ENCODE measurements around the gene SYT1.
"Not testable (repeated sequence)": the region's sequence is repeated elsewhere in the genome, so short reads cannot be mapped to it uniquely, and the experiment has no call there.

The SYT1 gene

DNA sequence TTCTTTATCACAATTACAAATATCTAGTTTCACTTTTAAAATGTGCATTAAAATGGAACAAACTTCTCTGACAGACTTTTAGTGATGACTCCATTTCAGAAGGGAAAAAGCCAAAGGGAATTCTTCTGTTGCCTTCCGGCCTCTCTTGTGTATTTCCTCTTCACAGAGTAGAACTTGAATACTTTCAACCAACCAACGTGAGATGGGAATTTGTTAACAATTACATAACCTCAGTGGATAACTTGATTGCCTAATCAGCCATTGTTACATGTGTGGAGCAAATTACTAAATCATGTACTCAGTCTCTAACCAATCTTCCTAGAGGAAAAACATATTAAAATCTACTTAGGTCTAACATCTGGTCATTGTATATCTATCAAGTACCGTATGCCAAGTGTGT, 291.1 kb downstream of the SYT1 start:
- DNase-seq: no peak

DNA sequence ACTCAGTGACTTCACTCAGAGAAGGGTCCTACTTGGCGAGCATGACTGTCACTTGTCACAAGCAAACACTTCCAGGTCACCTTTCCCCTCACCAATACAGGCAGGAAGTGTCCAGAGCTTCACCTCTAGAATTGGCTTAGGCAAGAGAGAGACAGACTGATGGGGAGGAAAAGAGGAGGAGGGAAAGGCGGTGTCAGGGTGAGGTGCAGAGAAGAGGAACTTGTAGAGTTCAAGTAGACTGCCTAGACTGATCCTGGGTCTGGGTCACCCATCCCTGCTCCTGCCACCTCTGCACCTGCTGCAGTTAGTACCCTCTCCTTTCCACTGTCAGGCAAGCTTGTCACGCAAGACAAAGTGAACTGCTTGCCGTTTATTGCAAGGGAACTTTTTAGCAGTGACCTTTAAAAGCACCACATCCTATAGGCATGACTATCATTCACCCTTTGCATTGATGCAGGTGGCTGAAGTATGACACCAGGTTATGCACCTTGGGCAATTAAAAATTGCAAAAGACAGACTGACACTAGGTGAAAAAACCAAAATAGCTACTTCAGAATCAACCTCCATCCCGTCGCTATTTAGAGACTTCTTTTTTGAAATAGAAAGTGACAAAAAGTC, 292.4 kb downstream of the SYT1 start:
- no peak for DNase-seq

DNA sequence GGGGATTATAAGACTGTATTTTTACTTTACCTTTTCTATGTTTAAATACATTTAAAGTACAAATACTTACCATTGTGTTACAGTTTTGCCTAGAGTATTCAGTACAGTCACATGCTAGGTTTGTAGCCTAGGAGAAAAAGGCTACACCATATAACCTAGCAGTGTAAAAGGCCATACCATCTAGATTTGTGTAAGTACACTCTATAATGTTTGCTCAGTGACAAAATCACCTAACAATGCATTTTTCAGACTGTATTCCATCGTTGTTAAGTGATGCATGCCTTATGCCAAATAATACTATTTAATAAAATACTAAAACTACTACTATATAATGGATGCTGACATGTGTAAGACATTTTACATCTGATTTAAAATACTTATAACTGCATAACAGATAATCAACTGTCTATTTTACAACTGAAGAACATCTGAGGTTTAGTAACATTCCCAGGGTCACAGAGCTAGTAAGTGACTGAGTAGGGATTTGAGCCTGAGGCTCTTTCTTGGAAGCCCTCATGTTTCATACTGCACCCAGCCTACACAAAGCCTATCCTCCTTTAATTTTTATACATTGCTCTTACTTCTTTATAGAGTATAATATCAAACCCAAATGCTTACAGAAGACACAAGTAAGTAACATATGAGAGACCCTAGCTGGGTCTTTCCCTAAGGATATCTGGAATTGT, 296.8 kb downstream of the SYT1 start:
- DNase-seq: no peak

DNA sequence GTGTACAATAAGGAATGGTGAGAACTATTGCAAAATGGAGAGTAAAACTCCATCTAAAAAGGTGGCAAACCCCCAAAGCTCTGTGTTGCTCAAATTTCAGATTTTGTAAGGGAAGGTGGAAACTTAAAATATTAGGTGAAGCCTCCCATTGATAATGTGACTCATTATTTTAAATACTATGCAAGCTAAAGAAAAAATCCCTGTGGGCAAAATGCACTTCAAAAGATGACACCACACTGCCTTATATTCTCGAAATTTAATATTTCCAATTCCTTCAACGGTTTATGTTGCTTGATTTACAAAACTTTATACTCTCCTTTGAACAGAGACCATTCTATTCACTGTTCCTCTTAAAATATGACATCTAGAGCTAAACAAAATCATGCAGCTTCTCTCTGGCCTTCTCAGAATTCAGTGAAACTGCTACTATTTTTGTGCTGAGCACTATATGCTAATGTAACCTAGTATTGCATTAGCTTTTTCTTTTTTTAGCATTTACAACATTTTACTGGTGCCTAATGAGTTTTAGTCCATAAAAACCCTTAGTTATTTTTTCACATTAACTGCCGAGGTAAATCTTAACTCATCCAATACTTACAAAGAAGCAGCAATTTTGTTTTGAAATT, 297.7 kb downstream of the SYT1 start:
- DNase-seq: no peak

DNA sequence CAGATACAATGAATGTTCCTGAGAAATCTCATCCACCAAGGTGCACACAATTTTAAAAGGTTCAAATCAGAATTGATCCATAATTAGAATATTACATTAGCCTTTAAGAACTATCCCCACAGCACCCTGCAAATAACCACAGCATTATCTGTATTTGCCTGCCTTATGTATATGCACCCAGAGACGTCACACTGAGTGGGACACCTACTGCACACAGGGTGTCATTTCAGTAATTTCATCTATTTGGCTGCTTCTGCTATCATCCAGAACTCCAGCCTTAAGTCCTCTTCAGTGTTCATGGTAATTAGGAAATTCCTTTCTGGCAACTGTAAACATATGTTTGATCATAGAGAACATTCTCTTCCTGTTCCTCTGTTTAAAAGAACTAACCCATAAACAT, 298.4 kb downstream of the SYT1 start:
- peak in 1 of 3 experiments; percentile 16 for DNase-seq

- DNase-seq: no peak
These were observed 300.3 kb downstream of the SYT1 start for GRCh38 chr12:79164890-79165289.

GRCh38 chr12:79168687-79169086, 304.1 kb downstream of the SYT1 start:
- peak in 1 of 3 experiments; percentile 39 for DNase-seq

DNA sequence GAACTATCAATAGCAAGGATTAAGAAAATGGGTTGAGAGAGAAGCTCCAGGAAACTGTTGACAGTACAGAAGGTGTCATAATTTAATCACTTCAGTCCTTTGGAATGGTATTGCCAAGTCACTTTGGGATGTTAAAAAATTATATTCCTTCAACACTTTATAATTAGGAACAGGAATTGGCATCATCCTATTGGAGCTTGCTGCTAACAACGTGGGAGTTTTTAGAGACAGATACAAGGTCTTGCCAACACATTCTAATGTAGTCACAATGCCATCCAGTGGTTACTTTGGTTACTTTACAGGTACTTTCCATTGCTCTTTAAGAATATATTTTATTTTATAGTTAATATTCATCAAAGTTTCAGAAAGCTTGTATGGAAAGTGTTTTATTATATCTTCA, 310.1 kb downstream of the SYT1 start:
- DNase-seq: peak in 2 of 3 experiments; percentile 11 to 48

- DNase-seq: no peak
These were observed 318.4 kb downstream of the SYT1 start for GRCh38 chr12:79183003-79183402.

GRCh38 chr12:79183926-79184325, 319.4 kb downstream of the SYT1 start:
- DNase-seq: no peak

- DNase-seq: peak in 2 of 3 experiments; percentile 66 to 72
These were observed 321.9 kb downstream of the SYT1 start for GRCh38 chr12:79186506-79186905.

DNA sequence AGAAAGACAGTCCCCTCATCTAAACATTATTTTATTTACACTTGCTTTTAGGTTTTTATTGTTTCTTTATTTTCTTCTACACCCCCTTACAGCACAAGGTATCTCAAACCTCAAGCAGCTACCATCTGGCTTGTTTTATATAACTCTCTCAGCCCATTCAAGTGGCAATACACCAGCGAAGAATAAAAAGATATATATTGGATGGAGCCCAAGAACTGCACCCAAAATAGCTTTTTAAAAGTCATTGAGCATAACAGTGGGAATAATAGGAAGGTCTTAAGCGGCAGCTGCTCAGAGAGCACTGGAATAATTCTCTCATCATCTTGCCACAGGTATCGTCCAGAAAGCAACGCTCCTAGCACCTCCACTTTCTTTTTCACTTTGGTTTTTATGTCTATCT, 322.5 kb downstream of the SYT1 start:
- peak; percentile 29 to 96 (median 77) for DNase-seq

DNA sequence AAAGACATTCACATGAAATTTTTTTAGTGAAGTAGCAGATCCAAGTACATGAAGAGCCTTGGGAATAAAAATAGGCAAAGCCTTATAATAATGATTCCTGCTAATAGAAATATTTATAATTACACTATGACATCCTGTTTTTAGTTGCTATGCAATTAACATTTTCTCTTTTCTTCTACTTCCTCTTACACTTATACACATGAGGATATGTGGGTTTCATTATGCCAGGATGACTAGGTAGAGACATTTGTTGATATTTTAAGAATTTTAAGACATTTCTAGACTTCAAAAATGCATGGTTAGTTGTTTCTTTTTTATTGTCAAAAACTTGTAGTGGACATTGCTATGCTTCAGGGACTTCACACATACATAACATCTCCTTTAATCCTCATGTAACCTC, 326.8 kb downstream of the SYT1 start:
- peak in 1 of 3 experiments; percentile 22 for DNase-seq

DNA sequence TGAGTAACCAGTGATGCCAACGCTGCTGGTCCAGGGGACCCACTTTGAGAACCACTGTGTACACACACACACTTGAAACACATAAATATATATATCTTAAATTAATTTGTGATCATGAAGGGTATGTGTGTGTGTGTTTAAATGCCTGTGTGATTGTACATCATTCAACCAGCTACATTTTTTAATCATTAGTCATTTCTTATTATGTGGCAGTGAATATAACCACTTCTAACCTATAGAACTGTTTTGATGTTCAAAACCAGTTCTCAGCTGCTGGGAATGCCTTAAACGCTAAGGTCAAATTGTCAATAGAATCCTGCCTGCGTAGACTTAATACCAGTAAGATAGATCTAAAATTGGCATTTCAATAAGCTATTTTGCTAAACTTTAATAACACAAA, 330.0 kb downstream of the SYT1 start:
- DNase-seq: no peak

DNA sequence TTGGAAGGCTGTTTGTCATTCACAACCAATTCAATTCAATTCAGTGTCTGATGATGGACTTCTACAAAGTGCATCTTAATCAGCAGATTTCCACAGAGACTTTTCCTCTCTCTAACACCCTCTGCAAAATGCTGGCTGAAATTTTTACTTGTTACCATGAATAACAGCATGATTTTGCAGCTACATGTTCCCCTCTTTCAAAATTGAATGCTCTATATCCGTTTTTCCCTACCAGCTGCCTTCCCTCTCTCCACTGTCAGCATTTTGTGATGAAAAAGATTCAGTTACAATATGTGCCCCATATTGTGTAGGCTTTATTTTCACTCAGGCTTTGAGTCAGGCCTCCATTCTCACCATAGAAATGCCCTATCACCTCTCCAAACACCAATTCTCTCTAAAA, 334.6 kb downstream of the SYT1 start:
- DNase-seq: no peak

GRCh38 chr12:79200176-79200575, 335.6 kb downstream of the SYT1 start:
- peak; percentile 67 to 95 (median 86) for DNase-seq

DNA sequence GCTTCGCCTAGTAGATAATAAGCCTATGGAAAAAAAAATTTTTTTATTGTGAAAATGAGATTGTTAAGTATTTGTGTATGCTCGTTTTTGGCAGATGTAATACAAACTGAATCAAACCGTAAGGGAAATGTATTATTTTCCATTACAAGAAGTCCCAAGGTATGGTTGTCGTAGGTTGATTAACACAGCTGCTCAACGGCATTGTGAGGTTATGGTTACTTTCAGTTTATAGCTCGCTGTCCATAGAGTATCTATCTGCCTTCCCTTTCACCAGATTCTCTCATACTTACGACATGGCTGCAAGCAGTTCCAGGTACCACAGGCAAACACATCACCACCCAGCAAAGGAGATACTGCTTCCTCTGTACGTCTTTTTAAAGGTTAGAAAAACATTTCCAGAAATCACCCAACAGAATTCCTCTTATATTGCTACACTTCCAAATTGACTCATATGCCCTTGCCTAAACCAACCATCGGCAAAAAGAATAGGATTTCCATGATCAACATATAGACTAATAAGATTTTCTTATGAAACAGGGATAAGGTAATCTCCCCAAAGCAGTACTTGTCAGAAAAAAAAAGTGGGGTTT, 338.6 kb downstream of the SYT1 start:
- peak in 1 of 3 experiments; percentile 34 for DNase-seq

- DNase-seq: no peak
These were observed 342.3 kb downstream of the SYT1 start for GRCh38 chr12:79206871-79207270.

GRCh38 chr12:79210403-79210802, 345.8 kb downstream of the SYT1 start:
- DNase-seq: not testable (repeated sequence)

DNA sequence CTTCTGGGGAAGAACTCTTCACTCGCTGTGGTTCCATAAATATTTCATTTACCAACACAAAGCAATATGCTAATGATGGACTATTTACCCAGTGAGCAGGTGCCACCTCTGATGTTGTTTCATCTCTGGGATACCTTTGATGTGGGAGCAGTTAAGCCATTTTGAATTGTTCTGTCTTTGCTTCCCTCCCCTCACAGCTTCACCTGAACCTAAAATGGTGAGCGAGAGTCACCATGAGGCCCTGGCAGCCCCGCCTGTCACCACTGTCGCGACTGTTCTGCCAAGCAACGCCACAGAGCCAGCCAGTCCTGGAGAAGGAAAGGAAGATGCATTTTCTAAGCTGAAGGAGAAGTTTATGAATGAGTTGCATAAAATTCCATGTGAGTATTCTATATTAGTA, 352.7 kb downstream of the SYT1 start:
- peak in 2 of 3 experiments; percentile 3 to 36 for DNase-seq

DNA sequence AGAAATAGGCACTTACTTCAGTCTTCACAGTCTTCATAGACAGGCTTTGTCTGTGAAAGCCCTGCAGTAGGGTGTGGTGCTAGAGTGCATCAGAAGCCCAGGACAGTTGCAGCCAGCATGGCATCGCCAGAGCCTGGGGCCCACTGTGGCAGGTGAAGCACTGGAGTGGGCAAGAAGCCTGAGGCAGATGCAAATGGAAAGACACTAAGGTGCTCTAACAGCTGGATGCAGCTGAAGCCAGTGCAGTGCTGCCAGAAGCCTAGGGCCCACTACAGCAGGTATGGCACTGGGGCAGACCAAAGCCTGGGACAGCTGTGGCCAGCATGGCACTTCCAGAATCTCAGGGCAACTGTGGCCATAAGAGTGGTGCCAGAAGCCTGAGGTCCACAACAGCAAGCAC, 358.6 kb downstream of the SYT1 start:
- no peak for DNase-seq

- DNase-seq: no peak
These were observed 359.2 kb downstream of the SYT1 start for GRCh38 chr12:79223761-79224160.

DNA sequence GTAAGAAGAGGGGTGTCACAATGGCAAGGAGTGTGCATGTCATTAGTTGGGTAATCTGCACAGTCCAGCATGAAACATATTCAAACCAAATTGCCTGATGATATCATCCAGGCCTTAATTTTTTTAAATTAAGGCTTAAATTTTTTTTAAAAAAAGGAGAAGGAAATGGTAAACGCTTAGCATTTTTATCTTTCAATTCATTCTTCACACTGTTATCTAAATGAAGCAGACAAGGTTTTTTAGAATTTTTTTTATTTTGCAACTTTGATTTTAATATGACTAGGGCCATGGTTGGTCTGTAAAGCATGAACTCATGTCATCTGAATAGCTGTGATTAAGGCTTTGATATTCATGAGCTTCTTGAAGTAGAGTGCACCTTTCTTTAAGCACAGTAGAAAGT, 362.5 kb downstream of the SYT1 start:
- DNase-seq: no peak

- DNase-seq: no peak
These were observed 363.1 kb downstream of the SYT1 start for GRCh38 chr12:79227646-79228045.
